HL-60/S4 (cell line): ENCODE results near the gene PRMT3.
"Not testable (repeated sequence)": the region's sequence is repeated elsewhere in the genome, so short reads cannot be mapped to it uniquely, and the experiment has no call there.

ENCODE experiments used
- in situ Hi-C: fragments of 300-500 bp; cut with MboI; formaldehyde crosslinking; loops from 2 replicates; pipeline ENCODE4 v1.14.3; 2022; ENCODE audit warnings: low sequenced_read_pairs

Gene PRMT3

GRCh38 chr11:20373568-20374209, 13.8 kb upstream of the PRMT3 start:
- in situ Hi-C loops: no loop called here

GRCh38 chr11:20374741-20375300, 12.7 kb upstream of the PRMT3 start:
- in situ Hi-C loops: no loop called here

- in situ Hi-C loops: no loop called here
Observed at GRCh38 chr11:20376162-20376730, 11.3 kb upstream of the PRMT3 start.

GRCh38 chr11:20385996-20386395, 1.5 kb upstream of the PRMT3 start:
- in situ Hi-C loops: not testable (repeated sequence)

- in situ Hi-C loops: no loop called here
Observed at GRCh38 chr11:20388096-20389055, 860 bp downstream of the PRMT3 start.

GRCh38 chr11:20397281-20397680, 9.8 kb downstream of the PRMT3 start:
- in situ Hi-C loops: no loop called here

GRCh38 chr11:20399498-20399897, 12.0 kb downstream of the PRMT3 start:
- in situ Hi-C loops: no loop called here

GRCh38 chr11:20403059-20403458, 15.5 kb downstream of the PRMT3 start:
- in situ Hi-C loops: no loop called here

- in situ Hi-C loops: no loop called here
Observed at GRCh38 chr11:20406484-20406883, 19.0 kb downstream of the PRMT3 start.

- in situ Hi-C loops: no loop called here
Observed at GRCh38 chr11:20407344-20407743, 19.8 kb downstream of the PRMT3 start.

GRCh38 chr11:20415432-20415831, 27.9 kb downstream of the PRMT3 start:
- in situ Hi-C loops: no loop called here

GRCh38 chr11:20417771-20418170, 30.3 kb downstream of the PRMT3 start:
- in situ Hi-C loops: no loop called here

- in situ Hi-C loops: no loop called here
Observed at GRCh38 chr11:20421946-20422345, 34.4 kb downstream of the PRMT3 start.

GRCh38 chr11:20429216-20429615, 41.7 kb downstream of the PRMT3 start:
- in situ Hi-C loops: no loop called here

GRCh38 chr11:20438637-20439036, 51.1 kb downstream of the PRMT3 start:
- in situ Hi-C loops: no loop called here

- in situ Hi-C loops: no loop called here
Observed at GRCh38 chr11:20443596-20443995, 56.1 kb downstream of the PRMT3 start.

GRCh38 chr11:20444535-20444934, 57.0 kb downstream of the PRMT3 start:
- in situ Hi-C loops: no loop called here

GRCh38 chr11:20448834-20449233, 61.3 kb downstream of the PRMT3 start:
- in situ Hi-C loops: no loop called here

GRCh38 chr11:20450829-20451228, 63.3 kb downstream of the PRMT3 start:
- in situ Hi-C loops: no loop called here

- in situ Hi-C loops: no loop called here
Observed at GRCh38 chr11:20451568-20451967, 64.1 kb downstream of the PRMT3 start.

- in situ Hi-C loops: no loop called here
Observed at GRCh38 chr11:20452585-20452984, 65.1 kb downstream of the PRMT3 start.
